Fibroblast of skin of abdomen (primary cell): ENCODE results near the gene RHEX.
"Not testable (repeated sequence)": the region's sequence is repeated elsewhere in the genome, so short reads cannot be mapped to it uniquely, and the experiment has no call there.

Experiments used
- DNase-seq: peaks from one replicate; pipeline ENCODE4 v3.0.0-alpha.2; 2013

The RHEX gene

DNA sequence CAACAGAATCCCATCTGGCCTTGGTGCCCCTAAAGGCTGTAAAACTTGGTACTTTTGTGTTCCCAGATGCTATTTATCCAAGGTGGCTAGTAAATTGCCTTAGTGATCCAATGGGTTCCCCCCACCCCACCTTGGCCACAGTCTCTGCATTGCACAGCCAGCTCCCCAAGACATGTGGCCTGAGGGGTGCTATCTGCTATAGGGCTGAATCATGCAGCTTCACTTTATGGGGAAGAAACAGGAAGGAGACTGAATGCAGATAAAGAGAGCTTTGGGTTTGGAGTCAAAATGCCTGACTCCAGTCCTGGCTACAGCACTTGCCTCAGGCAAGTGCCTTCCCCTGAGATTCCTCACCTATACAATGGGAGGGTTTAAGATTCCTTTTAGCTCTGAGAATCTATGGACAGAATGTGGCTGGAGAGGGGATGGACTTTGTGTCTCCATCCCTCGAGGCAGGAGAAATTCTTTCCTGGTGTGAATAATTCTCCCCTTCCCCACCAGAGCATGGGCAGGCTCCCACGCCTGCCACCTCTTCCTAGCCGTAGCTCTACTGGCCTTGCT, 6.5 kb downstream of the RHEX start:
- DNase-seq: no peak

DNA sequence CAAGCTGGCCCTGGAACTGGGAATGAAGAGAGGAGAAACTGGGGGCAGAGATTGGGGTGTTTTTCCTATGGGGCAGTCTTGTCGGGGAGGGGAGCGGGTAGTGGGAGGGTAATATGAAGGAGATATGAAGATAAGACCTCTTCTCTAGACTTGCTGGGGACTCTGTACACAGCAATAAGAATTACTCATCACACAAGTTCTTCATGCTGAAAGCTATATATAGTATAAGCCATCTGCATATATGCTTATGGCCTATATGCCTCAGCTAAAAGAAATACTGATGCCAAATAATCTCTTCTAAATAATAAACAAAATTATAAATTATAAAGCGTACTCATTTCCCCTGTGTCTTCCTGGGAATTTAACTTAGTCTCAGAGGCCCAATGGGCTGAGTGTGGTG, 7.9 kb downstream of the RHEX start:
- no peak for DNase-seq

GRCh38 chr1:206062464-206062863, 9.5 kb downstream of the RHEX start:
- DNase-seq: no peak

DNA sequence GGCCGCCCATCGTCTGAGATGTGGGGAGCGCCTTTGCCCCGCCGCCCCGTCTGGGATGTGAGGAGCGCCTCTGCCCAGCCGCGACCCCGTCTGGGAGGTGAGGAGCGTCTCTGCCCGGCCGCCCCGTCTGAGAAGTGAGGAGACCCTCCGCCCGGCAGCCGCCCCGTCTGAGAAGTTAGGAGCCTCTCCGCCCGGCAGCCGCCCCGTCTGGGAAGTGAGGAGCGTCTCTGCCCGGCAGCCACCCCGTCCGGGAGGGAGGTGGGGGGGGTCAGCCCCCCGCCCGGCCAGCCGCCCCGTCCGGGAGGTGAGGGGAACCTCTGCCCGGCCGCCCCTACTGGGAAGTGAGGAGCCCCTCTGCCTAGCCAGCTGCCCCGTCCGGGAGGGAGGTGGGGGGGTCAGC, 11.0 kb downstream of the RHEX start:
- DNase-seq: not testable (repeated sequence)

DNA sequence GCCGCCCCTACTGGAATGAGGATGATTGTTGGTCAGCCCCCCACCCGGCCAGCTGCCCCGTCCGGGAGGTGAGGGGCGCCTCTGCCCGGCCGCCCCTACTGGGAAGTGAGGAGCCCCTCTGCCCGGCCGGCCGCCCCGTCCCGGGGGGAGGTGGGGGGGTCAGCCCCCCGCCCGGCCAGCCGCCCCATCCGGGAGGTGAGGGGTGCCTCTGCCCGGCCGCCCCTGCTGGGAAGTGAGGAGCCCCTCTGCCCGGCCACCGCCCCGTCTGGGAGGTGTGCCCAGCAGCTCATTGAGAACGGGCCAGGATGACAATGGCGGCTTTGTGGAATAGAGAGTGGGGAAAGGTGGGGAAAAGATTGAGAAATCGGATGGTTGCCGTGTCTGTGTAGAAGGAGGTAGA, 11.5 kb downstream of the RHEX start:
- DNase-seq: not testable (repeated sequence)

DNA sequence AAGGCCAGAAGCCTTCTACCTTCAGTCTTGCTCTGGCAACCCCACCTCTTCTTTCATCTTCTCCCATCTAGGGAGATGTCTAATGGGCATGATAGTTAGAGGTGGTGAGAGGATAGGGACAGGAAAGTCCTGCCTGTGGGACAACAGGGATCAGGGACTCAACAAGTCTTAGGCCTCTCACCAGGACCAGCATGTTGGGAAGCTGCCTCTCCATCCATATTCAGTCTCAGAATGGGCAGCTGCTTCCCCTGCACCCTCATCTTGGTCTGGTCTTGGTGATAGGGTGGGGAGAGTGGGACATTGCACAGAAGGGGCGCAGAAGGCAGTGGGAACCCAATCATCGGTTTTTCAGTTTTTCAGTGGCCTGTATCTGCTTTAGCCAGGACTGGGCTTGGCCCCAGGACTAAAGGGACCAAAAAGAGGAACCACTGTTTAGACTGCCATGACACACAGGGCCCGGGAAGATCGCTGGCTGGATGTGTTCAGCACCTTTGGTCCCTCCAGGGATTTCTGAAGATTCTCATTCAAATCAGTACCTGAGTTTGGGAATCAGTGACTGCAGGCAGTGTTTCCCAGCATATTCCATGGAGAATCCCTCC, 12.7 kb downstream of the RHEX start:
- DNase-seq: no peak

GRCh38 chr1:206066479-206067171, 13.7 kb downstream of the RHEX start:
- no peak for DNase-seq

DNA sequence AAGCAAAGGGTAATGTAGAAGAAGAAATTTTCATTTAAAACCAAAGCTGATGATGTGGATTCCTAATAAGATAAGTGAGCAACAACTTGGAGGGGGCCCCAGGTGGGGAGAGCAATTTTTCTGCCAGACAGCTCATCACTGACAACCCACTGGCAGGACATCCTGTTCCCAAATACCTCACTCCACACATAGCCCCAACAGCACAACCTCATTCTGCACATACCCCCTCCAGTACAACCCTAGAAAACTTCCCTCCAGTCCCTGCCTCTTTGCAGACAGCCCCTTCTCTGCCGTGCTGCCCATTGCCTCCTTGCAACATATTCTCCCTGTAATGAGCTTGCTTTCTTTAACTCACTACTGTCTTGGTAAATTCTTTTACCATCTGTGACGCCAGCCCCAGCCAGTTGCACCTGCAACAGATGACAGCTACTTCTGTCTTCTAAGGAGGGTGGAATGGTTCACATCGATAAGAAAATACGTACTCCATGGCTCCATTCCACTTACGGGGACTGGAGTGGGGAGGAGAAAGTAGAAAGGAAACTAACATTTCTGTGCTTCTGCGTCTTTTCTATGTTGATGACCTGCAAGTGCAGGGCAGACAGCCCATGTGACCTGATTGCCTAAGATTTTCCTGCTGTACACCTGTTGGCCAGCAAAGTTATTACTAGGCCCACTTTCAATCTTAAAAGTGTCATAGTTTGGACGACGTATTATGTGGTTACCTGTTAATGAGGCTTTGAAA, 14.7 kb downstream of the RHEX start:
- no peak for DNase-seq

- no peak for DNase-seq
These were observed 15.3 kb downstream of the RHEX start for GRCh38 chr1:206068314-206068713.

DNA sequence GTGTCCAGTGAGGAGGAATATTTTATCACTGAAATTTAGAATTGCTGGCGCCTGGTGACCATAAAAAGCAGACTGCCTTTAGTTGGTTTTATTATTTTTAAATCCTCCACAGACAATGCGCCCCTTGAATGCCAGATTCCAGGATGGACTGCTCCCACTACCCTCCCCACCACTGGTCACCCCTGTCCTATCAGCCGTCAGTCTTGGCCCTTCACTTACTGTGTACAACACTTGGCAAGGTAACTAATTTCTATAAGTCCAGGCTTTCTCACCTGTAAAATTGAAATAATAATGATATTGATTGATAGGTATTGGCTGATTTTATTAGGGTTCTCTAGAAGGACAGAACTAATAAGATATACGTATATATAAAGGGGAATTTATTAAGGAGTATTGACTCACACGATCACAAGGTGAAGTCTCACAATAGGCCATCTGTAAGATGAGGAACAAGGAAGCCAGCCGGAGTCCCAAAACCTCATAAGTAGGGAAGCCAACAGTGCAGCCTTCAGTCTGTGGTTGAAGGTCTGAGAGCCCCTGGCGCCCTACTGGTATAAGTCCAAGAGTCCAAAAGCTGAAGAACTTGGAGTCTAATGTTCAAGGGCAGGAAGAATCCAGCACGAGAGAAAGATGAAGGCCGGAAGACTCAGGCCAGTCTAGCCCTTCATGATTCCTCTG, 17.8 kb downstream of the RHEX start:
- no peak for DNase-seq

DNA sequence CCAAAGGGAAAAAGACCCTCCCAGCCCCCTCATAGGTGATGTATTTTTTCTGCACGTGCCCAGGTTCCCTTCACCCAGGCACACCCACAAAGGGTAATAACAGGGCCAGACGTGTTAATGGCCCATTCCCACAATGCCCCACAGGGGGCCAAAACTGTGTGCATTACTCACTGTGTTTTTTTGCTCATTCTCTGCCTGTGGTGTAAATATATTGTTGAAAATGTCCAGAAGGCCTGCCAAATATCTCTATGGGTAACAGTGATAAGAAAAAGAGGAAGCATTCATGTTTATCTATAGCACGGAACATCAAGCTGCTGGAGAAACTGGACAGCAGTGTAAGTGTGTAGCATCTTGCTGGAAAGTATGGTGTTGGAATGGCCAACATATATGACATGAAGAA, 21.9 kb downstream of the RHEX start:
- no peak for DNase-seq

DNA sequence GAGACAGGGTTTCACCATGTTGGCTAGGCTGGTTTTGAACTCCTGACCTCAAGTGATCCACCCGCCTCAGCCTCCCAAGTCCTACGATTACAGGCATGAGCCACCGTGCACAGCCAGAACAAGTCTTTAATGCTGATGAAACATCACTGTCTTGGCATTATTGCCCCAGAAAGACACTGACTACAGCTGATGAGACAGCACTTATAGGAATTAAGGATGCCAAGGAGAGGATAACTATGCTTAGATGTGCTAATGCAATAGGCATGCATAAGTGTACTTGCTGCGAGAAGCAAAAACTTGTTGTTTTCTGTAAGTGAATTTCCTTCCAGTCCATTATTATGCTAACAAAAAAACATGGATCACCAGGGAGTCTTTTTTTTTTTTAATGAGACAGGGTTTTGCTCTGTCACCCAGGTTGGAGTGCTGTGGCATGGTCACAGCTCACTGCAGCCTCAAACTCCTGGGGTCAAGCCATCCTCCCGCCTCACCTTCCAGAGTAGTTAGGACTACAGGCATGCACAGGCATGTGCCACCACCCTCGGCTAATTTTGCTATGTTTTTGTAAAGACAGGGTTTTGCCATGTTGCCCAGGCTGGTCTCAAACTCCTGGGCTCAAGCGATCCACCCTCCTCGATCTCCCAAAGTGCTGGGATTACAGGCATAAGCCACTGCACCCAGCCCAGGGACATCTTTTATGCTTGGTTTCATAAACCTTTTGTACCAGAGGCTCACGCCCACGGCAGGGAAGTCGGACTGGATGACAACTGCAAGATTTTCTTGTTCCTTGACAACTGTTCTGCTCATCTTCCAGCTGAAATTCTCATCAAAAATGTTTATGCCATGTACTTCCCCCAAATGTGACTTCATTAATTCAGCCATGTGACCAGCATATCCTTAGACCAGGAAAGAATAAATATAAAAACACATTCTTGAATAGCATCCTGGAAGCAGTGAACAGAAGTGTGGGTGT, 23.1 kb downstream of the RHEX start:
- peak; percentile 39 for DNase-seq

DNA sequence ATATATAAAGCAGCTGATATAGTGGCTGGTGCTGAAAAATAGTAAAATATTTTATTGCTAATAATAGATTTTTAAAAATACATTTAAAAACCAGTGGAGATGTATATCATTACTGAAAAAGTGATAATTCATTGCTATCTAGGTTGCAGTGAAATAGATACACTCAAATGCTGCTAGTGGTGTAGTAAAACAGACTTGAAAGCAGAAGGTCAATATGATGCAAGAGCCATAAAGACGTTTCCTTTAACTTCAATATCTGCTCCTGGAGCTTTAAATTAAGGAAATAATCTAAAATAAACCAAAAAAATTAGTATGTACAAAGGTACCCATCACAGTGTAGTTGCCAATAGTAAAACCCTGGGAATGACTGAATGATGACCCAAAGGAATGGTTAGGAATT, 26.2 kb downstream of the RHEX start:
- DNase-seq: no peak

DNA sequence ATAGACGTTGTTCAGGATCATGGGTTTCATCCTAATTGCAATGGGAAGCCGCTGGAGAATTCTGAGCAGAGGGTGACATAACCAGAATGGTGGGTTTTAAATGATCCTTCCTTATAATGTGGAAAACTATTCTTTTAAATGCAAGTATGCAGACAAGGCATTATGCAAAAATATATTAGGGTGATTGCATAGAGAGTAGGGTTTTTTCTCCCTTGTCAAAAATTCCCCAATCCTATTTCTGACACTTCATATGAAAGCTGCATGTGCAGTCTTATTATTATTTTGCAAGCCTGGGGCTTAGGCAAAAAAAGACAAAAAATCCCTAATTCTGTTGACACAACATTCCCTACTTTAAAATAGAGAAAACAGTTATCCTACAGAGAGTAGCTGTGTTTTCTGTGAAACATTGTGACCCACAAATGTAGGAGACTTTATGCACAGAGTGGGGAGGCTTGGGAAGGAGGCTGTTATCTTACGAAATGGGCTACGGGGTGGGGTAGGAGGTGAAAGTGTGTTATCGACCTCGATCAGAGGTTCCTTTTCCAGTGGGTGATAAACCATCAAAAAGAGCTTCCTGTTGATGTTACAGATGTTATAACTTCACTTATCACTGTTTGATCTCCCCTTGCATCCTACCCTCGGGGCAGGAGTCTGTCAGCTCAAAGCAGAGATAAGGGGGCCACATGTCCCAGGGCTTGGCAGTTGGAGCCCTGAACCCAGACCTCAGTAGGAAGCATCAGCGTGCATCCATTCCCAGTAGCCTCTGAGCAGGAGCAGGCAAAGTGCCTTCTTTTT, 27.2 kb downstream of the RHEX start:
- DNase-seq: no peak

DNA sequence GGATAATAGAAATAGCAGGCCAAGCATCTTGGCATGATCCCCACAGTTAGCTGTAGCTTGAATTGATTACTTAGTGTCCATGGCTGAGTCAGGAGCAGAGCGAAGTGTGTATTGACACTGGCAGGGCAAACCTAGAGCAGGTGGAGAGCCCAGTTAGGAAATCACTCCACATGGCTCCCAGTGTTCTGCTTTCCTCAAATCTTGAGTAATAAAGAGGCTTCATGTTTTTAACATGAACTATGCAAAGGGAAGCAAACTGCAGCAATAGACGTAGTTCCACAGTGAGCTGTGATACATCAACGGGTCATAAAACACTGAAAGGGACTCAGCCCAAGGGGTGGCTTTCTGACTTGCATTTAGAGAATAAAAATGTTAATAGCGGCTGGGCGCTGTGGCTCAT, 28.9 kb downstream of the RHEX start:
- DNase-seq: no peak

DNA sequence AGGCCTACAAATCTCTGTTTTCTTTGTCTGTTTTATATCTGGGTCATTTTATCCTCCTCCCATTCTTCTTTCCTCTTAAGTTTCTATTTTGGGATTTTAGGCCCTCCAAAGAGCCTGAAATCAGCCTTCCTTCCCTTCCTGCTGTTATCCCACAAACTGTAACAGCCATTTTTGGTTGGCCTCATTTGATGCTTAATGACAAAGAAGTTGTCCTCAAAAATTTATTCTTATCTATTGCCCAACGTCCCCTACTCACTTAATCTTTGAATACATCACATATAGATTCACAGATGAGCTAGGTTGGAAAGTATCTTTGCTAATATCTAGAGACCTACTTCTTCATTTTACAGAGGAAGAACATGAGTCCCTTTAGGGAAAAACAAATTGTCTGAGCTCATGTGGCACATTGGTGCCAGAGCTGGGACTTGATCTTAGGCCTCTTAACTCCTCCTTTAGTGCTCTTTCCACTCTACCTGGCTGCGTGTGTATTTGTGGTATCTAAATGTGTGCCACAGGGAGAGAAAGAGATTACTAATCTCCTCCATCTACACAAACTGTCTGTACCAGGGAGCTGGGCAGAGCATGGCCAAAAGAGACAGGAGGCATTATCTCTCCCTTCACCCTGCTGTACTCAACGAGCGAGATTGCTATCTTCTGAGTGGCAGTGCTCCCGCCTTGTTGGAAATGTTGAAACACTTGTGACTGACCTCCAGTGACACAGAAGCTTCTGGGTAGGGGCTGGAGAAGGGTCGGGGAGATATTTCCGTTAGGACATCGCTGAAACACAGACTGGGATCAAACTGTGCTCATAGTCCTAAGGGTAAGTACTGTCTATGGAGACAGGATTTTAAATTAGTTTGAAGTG, 30.1 kb downstream of the RHEX start:
- no peak for DNase-seq

DNA sequence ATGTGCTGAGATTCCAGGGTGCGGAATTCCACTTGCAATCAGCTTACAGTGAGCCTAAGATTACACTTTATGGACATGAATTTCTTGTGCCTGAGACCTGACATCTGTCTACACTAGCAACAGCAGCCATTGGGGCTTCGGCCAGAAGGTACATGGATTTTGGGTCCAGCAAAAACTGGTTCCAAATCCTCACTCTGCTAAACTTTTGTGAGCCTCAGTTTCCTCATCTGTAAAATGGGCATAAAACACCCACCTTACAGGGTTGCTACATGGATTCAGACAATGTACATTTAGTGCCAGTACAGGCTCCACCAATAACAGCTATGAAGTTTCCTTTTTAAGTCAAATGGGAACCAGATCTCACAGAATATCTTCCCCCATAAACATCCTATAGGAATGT, 30.8 kb downstream of the RHEX start:
- DNase-seq: no peak

GRCh38 chr1:206087091-206087490, 34.1 kb downstream of the RHEX start:
- no peak for DNase-seq

DNA sequence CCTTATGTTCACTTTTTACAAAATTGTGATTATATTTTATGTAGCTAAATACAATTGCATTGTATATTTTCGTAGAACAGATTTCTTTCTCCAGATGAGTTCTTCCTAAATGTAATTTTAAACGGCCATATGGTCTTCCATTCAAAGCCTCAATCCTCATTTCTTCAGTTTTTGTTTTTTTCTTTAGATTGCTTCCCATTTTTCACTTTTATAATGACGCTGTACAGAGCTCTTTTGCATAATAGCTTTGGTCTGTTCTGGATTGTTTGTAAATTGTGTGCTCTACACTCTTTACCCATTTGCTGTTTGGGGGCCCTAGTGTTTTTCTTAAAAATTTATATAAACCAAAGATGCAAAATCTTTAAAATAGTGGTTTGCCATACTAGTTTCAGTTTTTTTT, 36.4 kb downstream of the RHEX start:
- no peak for DNase-seq

GRCh38 chr1:206094024-206094423, 41.1 kb downstream of the RHEX start:
- DNase-seq: no peak
